Measurements from ENCODE around the gene VARS1. TPM values are rescaled to one million over a fixed set of nuclear protein-coding genes. Genes with fewer than 3 reads are reported as not detected.

Gene VARS1
- total RNA-seq, 3 donors from 2014 or later, result 19.2 to 35.4 (median 26.2) TPM

DNA sequence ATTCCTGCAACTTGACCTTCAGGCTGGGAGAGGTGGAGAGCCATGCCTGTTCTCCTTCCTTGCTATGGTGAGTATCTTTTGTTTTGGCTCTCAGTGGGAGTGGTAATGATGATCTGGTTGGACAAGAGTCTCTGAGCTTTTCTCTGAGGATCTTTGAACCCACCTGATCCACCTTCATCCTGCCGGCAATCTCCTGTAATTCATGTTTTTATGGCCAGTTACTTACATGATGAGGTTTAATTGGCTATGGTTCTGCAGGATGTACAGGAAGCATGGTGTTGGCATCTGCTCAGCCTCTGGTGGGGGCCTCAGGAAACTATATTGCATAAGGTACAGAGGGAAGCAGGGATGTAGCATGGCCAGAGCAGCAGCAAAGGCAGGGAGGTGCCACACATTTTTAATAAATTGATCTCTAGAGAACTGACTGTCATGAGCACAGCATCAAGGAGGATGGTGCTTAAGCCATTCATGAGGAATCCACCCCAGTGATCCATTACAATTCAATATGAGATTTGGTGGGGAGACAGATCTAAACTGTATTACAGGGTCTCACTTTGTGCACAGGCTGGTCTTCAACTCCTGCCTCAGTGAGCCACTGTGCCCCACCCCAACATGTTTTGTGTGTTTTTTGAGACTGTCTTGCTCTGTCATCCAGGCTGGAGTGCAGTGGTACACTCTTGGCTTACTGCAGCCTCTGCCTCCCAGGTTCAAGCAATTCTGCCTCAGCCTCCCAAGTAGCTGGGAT lies 42.0 kb upstream of the VARS1 start:
- no peaks in the 10 kb centered on the region for H3K36me3 ChIP-seq
- H3K9me3 ChIP-seq, result no peaks in the 10 kb centered on the region
- intact Hi-C loops (cut with DNase I; ENCODE audit: low total_unique reads), result loop anchor here (5.0 to 10.0 kb wide), 2 partner anchors 155 to 183 kb away; partner anchors contain the start of genes APOM, BAG6 and LY6G5C

DNA sequence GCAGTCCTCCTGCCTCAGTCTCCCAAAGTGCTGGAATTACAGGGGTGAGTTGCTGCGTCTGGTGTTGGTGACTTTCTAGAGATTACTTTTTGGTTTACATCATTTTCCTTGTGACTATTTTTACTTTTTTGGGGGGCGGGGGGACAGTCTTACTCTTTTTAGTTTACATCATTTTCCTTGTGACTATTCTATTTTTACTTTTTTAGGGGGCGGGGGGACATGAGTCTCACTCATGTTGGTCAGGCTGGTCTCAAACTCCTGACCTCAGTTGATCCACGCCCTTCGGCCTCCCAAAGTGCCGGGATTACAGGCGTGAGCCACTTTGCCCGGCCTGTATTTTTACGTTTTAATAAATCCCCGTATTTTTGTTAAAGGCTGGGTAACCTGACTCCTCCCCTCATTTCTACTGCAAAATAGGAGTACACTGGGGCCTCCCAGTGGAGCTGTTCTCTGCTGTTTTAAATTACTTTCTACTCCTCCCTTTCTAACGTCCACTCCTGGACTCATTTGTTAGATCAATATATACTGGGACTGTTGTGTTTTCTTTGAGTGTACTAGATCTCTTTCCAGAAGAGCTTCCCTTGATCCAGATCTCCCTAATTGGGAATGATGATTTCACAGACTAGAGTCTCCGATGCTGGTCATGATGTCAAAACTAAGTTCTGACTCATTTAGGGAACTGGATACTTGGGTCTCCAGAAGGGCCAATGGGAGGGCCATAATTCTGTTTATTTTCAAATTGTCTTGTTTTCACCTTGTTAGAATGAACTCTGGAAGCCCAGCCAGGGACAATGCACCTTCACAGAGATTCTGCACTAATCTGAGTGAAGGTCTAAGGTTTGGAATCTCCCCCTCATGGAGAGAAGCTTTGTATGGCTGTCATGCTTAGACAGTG lies 41.2 kb upstream of the VARS1 start:
- intact Hi-C loops (cut with DNase I; ENCODE audit: low total_unique reads), result loop anchor here (5.0 to 10.0 kb wide), 2 partner anchors 154 to 182 kb away; partner anchors contain the start of genes APOM, BAG6 and LY6G5C
- peak overlapping the region; percentile 78 to 94 (median 90) for H3K4me3 ChIP-seq
- peaks cover 3 to 19% of the 10 kb centered on the region in 2 donors for H3K4me1 ChIP-seq
- TF ChIP-seq, protein P1, sequence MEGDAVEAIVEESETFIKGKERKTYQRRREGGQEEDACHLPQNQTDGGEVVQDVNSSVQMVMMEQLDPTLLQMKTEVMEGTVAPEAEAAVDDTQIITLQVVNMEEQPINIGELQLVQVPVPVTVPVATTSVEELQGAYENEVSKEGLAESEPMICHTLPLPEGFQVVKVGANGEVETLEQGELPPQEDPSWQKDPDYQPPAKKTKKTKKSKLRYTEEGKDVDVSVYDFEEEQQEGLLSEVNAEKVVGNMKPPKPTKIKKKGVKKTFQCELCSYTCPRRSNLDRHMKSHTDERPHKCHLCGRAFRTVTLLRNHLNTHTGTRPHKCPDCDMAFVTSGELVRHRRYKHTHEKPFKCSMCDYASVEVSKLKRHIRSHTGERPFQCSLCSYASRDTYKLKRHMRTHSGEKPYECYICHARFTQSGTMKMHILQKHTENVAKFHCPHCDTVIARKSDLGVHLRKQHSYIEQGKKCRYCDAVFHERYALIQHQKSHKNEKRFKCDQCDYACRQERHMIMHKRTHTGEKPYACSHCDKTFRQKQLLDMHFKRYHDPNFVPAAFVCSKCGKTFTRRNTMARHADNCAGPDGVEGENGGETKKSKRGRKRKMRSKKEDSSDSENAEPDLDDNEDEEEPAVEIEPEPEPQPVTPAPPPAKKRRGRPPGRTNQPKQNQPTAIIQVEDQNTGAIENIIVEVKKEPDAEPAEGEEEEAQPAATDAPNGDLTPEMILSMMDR (IDR thresholded peaks at IDR 0.05), result no peak
- TF ChIP-seq POLR2AphosphoS5 (IDR thresholded peaks at IDR 0.05) (no peak), POLR2A (IDR thresholded peaks at IDR 0.05) (no peak)
- H3K9me3 ChIP-seq, result no peaks in the 10 kb centered on the region
- no peaks in the 10 kb centered on the region for H3K27me3 ChIP-seq
- no peaks in the 10 kb centered on the region for H3K36me3 ChIP-seq
- DNase-seq (ENCODE audit: low spot score in 2 of 2), result no peak
- H3K27ac ChIP-seq, result peak overlapping the region; percentile 65 to 74

More for the DNA sequence above, 42.0 kb upstream of the VARS1 start:
- Histone ChIP-seq H3K4me1 (peaks cover 3 to 19% of the 10 kb centered on the region in 2 donors), H3K27me3 (no peaks in the 10 kb centered on the region), H3K4me3 (peak overlapping the region in 2 of 3 donors; percentile 78 to 90), H3K27ac (peak overlapping the region; percentile 65 to 74)
- DNase-seq (ENCODE audit: low spot score in 2 of 2), result no peak
- TF ChIP-seq POLR2A (IDR thresholded peaks at IDR 0.05) (no peak), POLR2AphosphoS5 (IDR thresholded peaks at IDR 0.05) (no peak)
- TF ChIP-seq, protein P1 (IDR thresholded peaks at IDR 0.05), result no peak

DNA sequence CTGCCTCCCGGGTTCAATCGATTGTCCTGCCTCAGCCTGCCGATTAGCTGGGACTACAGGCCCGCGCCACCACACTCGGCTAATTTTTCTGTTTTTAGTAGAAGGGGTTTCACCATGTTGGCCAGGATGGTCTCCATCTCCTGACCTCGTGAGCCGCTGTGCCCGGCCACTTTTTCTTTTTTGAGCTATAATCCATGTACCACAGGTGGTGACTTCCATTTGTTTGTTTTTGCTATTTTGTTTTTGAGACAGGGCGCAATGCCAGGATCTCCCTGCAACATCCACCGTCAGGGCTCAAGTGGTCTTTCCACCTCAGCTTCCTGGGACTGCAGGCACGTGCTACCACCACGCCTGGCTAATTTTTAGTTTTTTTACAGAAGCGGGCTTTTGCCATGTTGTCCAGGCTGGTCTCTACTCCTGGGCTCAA lies 40.5 kb upstream of the VARS1 start:
- peak overlapping the region; percentile 65 to 74 for H3K27ac ChIP-seq

DNA sequence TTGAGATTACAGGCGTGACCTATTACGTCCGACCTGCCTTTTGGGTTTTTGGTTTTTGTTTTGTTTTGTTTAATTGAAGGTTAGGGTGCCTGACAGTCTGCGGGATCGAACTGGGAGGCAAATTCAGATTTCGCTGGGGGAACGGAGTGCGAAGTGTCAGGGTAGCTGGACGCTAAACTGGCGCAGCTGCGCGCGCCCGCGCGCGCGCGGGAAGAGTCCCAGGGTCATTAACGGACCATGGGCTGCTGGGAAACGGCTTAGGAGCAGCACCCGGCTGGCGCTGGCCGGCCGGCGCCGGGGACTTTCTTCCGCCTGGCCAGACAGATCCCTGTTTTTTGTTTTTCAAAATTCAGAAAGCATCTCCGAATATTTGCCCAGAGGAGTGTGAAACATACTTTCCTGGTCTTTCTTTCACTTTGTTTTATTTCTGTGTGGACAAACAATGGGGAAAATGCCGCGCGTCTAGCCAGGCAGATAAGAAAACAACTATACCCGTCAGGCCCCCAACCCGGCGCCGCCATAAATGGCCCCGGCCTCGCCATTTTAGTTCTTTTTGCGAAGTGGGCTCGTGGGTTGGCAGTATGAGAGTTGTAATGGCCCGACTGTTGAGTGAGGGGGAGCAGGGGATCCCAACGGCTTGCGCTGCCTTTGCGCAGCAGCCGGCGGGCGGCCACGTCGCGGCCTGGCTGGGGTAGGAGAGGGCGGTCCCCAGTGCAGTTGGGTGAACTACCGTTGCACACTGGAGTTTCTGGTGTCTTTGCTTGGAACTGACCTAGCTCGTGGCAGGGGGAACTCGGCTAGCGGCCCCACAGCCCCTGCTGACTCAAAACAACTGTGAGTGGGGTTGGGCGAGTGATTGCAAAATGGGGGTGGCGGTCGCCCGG lies 39.1 kb upstream of the VARS1 start:
- intact Hi-C loops (cut with DNase I; ENCODE audit: low total_unique reads), result loop anchor here (5.0 to 10.0 kb wide), 3 partner anchors 107 to 180 kb away; partner anchors contain the start of genes APOM, BAG6, DDAH2 and LY6G5C
- peak; percentile 82 for DNase-seq (ENCODE audit: low spot score in 2 of 2)
- no peaks in the 10 kb centered on the region for H3K36me3 ChIP-seq
- H3K4me3 ChIP-seq, result peak overlapping the region; percentile 78 to 94 (median 90)
- H3K9me3 ChIP-seq, result no peaks in the 10 kb centered on the region
- no peaks in the 10 kb centered on the region for H3K27me3 ChIP-seq
- H3K4me1 ChIP-seq, result peaks cover 7 to 19% of the 10 kb centered on the region in 2 donors
- TF ChIP-seq, protein P1 (IDR thresholded peaks at IDR 0.05), result peak in 1 of 3 donors; percentile 18
- TF ChIP-seq POLR2AphosphoS5 (IDR thresholded peaks at IDR 0.05), result peak; percentile 60 to 78 (median 74)
- peak; percentile 61 for TF ChIP-seq POLR2A (IDR thresholded peaks at IDR 0.05)
- H3K27ac ChIP-seq, result peak overlapping the region; percentile 93 to 96

More for the DNA sequence above, 40.5 kb upstream of the VARS1 start:
- peaks cover 7 to 19% of the 10 kb centered on the region in 2 donors for H3K4me1 ChIP-seq
- H3K9me3 ChIP-seq, result no peaks in the 10 kb centered on the region
- no peaks in the 10 kb centered on the region for H3K27me3 ChIP-seq
- intact Hi-C loops (cut with DNase I; ENCODE audit: low total_unique reads), result loop anchor here (5.0 to 10.0 kb wide), 2 partner anchors 154 to 181 kb away; partner anchors contain the start of genes APOM, BAG6 and LY6G5C
- TF ChIP-seq, protein P1 (IDR thresholded peaks at IDR 0.05), result no peak
- TF ChIP-seq POLR2AphosphoS5 (IDR thresholded peaks at IDR 0.05), result no peak
- TF ChIP-seq POLR2A (IDR thresholded peaks at IDR 0.05), result no peak
- peak overlapping the region; percentile 78 to 94 (median 90) for H3K4me3 ChIP-seq
- DNase-seq (ENCODE audit: low spot score in 2 of 2), result no peak
- no peaks in the 10 kb centered on the region for H3K36me3 ChIP-seq
